Ectodermal cell (in vitro differentiated cells): Measurements from ENCODE around the gene CSRNP3.
A peak's percentile ranks its signal among the peaks of the same experiment; 100 is the strongest.

Experiments
- H3K27ac ChIP-seq: 2 replicates; pipeline ENCODE4 v1.7.0; 2013; ENCODE audit warnings: mild to moderate bottlenecking, low read depth, low read length; ENCODE audit not compliant: insufficient read depth, poor library complexity, severe bottlenecking
- H3K27me3 ChIP-seq: 2 replicates; pipeline ENCODE4 v1.7.0; 2013; ENCODE audit warnings: mild to moderate bottlenecking, low read length; ENCODE audit not compliant: insufficient read depth, control insufficient read depth, poor library complexity, severe bottlenecking
- H3K36me3 ChIP-seq: one replicate; pipeline ENCODE4 v1.7.0; 2013; ENCODE audit warnings: low read length; ENCODE audit not compliant: control insufficient read depth, insufficient read depth
- H3K4me1 ChIP-seq: one replicate; pipeline ENCODE4 v1.7.0; 2013; ENCODE audit warnings: low read length; ENCODE audit not compliant: control insufficient read depth, insufficient read depth
- H3K4me3 ChIP-seq: 2 replicates; pipeline ENCODE4 v1.7.0; 2013; ENCODE audit warnings: low read depth, low read length, control low read depth; ENCODE audit not compliant: insufficient read depth
- H3K9me3 ChIP-seq: 2 replicates; pipeline ENCODE4 v1.7.0; 2013; ENCODE audit warnings: mild to moderate bottlenecking, low read length, moderate library complexity; ENCODE audit not compliant: control insufficient read depth
- WGBS, 2 experiments: methylation state at CpG; one replicate each; pipeline ENCODE4 v1.1.7; 2013; ENCODE audit warnings: missing lambda C conversion rate in 2 of 2; 5-methylcytosine and 5-hydroxymethylcytosine counted together

CSRNP3 gene

DNA sequence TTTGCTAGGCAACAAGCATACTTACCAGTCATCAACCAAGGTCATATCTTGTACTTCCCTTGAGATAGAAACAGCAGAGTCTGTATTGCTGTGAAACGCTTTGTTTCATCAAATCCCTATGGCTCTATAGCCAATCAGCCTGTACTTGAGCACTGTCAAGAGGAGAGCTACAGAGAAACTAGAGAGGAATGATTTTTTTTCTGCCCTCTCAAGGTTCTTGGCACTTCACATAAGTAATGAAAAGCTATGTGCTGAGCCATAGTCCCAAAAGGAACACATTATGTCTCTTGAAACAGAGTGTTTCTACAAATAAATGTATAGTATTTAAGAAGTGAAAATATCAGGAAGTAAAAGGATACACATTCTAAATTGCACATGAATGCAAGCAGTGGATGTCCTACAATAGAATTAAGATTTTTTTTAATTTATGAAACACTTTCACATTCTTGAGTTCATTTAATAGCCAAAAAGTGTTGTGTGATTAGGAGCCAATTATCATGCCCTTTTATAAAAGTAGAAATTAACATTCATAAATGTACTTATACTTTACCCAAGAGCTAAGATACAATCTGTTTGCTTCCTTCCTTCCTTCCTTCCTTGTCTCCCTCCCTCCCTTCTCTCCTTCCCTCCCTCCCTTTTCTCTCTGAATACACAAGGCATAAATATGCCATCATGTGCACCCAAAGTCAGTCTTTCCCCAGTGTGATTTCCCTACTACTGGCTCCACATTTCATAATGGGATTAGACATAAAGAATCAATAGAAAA lies 131.8 kb downstream of the CSRNP3 start:
- WGBS, 2 experiments, result 89 to 100% methylated on average over 1 of the region's 1 CpG
- Histone ChIP-seq H3K27me3 (no peaks in the 10 kb centered on the region), H3K27ac (no peak overlapping the region), H3K36me3 (no peaks in the 10 kb centered on the region), H3K9me3 (no peaks in the 10 kb centered on the region), H3K4me3 (no peak overlapping the region), H3K4me1 (no peaks in the 10 kb centered on the region)

DNA sequence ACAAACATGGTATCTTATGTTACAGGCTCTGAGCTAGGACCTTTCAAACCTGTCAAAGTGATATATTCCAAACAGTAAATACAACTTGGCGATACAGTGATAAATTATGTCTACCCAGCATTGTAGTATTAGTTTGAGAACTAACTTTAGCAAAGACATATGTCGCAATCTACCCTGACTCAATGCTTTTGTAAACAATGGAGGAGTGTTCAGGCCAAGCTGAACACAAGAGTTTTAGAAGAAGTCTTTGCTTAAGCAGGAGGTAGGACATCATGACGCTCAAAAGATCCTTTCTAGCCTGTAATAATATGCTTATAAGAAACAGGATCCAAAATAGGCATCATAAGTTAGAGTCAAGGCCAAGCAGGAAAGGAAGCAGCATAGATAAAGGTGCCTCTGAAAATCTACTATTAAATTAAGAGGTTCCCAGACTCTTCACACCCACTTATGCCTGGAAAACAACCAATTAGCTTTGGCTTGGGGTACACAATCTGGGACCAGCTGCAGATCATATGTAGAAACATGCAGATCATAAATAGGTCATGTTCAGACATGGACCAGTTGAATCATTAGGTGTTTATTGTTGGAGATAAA lies 132.5 kb downstream of the CSRNP3 start:
- no peak overlapping the region for H3K4me3 ChIP-seq
- no peaks in the 10 kb centered on the region for H3K36me3 ChIP-seq
- H3K4me1 ChIP-seq, result no peaks in the 10 kb centered on the region
- 96 to 97% methylated on average over 3 of the region's 3 CpGs for WGBS, 2 experiments
- H3K9me3 ChIP-seq, result no peaks in the 10 kb centered on the region
- H3K27me3 ChIP-seq, result no peaks in the 10 kb centered on the region
- H3K27ac ChIP-seq, result no peak overlapping the region

DNA sequence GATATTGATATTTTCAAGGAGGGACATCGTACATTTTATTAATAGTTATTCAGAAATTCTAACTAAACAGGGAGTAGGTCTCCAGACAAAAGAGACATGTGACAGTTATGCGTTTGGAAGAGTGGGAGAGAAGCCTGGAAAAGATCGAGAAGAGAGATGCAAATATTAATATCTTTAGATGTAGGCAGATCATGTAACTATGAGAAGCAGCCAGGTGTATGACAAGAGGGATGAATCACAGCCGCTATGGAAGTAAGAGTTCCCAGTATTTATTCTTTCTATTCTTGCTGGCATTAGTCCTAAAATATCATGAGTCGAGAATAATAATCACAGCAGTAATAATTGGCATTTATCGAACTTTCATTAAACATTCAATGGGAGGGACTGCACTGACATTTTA lies 140.2 kb downstream of the CSRNP3 start:
- Histone ChIP-seq H3K9me3 (no peaks in the 10 kb centered on the region), H3K36me3 (no peaks in the 10 kb centered on the region), H3K27me3 (no peaks in the 10 kb centered on the region), H3K4me3 (no peak overlapping the region), H3K4me1 (no peaks in the 10 kb centered on the region), H3K27ac (peak overlapping the region; percentile 17)
- WGBS, 2 experiments, result 95 to 98% methylated on average over 5 to 6 of the region's 6 CpGs

DNA sequence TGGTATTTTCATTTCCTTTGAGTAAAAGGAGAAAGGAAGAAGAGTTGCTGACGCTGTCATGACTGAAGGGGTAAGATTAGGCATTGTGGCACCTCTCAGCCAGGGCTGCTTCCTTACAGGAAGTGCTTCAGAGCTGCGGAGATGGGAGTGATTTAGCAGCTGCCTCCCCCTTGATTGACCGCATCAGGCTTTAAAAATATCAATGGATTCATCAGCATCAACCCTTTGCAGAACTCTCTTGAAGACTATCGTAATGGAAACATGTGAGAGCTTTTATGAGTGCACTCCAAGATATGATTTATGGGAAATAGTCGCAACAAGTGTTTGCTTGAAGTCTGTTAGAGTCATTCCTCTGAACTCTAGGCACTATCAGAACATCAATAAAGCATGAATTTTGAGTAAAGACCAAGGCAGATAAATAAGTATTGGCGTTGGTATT lies 141.1 kb downstream of the CSRNP3 start:
- Histone ChIP-seq H3K9me3 (no peaks in the 10 kb centered on the region), H3K27ac (no peak overlapping the region), H3K4me3 (no peak overlapping the region), H3K36me3 (no peaks in the 10 kb centered on the region), H3K27me3 (no peaks in the 10 kb centered on the region), H3K4me1 (no peaks in the 10 kb centered on the region)
- WGBS, 2 experiments, result 62 to 67% methylated on average over 6 of the region's 6 CpGs

DNA sequence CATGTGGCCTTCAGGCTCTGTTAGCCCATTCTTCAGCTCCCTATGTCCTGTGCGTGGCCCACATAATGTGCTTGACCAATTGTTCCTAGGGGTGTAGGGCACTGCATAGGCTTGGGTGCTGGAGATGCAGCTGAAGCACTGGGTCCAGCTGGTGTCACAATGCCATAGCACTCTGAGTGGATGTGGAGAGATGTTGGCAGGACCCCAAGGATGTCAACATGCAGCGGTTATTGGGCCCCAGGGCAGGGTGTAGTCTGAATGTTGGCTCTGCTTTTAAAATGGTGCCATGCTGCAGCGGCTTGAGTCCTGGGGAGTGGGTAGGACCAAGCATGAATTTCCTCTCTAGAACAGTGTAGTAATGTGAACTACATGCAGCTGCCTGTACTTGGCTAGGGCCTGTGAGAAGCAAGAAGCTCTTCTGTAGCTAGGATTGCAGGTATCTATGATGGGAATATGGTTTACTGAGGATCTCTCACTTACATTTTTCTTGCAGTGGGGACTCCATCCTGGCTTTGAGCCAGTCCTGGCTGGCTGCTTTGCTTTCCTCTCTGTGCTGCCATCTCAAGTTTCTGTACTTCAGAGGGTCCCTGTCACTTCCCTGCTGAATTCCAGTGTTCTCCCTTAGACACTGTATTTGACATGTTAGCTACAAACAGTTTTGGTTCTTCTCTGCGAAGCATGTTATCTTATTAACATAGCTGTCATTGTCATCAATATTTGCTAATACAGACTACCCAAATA lies 148.4 kb downstream of the CSRNP3 start:
- Histone ChIP-seq H3K4me3 (no peak overlapping the region), H3K27ac (no peak overlapping the region)

DNA sequence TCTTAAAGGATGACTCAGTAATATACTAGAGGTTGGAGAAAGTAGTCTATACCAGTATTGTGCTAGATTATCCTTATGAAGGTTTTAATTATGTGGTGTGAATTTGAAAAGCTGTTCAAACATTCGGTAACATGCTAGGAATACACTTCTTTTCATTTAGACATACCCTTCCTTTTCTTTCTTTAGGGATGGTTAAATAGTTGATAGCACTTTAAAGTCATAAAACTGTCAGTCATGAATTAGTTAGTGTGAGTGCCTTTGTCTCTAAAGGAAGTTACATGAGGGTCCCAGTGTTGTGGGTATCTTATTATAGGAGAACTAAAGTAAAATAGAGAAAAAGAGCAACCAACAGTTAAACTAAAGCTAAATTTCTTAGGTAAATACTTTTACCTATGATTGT lies 149.3 kb downstream of the CSRNP3 start:
- Histone ChIP-seq H3K4me1 (peaks cover 7% of the 10 kb centered on the region), H3K27me3 (no peaks in the 10 kb centered on the region), H3K4me3 (no peak overlapping the region), H3K9me3 (no peaks in the 10 kb centered on the region), H3K36me3 (peaks cover 7% of the 10 kb centered on the region), H3K27ac (no peak overlapping the region)
- no CpG with 5 or more reads among the region's 1 CpG for WGBS, 2 experiments

More for the DNA sequence above, 148.4 kb downstream of the CSRNP3 start:
- H3K4me1 ChIP-seq, result no peaks in the 10 kb centered on the region
- H3K36me3 ChIP-seq, result peaks cover 7% of the 10 kb centered on the region
- 91 to 95% methylated on average over 4 of the region's 4 CpGs for WGBS, 2 experiments
- H3K27me3 ChIP-seq, result no peaks in the 10 kb centered on the region
- H3K9me3 ChIP-seq, result no peaks in the 10 kb centered on the region

DNA sequence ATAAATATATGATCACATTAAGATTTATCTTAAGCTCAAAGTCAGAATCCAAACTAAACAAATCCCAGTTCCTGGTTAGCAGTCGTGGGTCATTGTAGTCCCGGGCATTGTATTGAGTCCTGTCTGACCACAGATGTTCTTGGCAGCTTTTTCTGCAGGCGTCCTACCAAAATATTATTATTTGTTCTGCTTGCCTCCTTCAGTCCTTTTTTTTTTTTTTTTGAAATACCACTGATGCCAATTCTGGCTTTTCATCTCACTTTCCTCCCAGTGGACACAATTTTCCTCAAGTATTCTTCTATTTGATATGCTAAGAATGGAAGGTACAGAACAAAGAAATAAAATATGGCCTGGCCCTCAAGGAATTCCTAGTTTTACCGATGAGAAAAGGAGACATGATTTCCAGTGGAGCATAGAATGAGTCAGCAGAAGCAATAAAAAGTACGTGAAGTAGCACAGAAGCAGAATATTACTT lies 151.6 kb downstream of the CSRNP3 start:
- Histone ChIP-seq H3K4me3 (no peak overlapping the region), H3K9me3 (no peaks in the 10 kb centered on the region), H3K27ac (no peak overlapping the region), H3K36me3 (peaks cover 7% of the 10 kb centered on the region), H3K27me3 (no peaks in the 10 kb centered on the region), H3K4me1 (peaks cover 21% of the 10 kb centered on the region)
- 85 to 87% methylated on average over 5 of the region's 5 CpGs for WGBS, 2 experiments

DNA sequence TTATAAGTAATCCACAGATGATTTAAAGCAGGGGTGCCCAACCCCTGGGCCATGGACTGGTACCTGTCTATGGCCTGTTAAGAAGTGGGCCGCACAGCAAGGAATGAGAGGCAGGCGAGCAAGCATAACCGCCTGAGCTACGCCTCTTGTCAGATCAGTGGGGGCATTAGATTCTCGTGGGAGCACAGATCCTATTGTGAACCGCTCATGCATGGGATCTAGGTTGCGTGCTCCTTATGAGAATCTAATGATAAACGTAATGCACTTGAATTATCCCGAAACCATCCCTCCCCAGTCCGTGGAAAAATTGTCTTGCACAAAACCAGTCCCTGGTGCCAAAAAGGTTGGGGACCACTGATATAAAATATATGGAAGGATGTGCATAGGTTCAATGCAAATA lies 153.7 kb downstream of the CSRNP3 start:
- H3K27me3 ChIP-seq, result no peaks in the 10 kb centered on the region
- 88 to 92% methylated on average over 10 of the region's 10 CpGs for WGBS, 2 experiments
- peaks cover 26% of the 10 kb centered on the region for H3K4me1 ChIP-seq
- H3K27ac ChIP-seq, result no peak overlapping the region
- H3K9me3 ChIP-seq, result no peaks in the 10 kb centered on the region
- no peaks in the 10 kb centered on the region for H3K36me3 ChIP-seq
- H3K4me3 ChIP-seq, result no peak overlapping the region

DNA sequence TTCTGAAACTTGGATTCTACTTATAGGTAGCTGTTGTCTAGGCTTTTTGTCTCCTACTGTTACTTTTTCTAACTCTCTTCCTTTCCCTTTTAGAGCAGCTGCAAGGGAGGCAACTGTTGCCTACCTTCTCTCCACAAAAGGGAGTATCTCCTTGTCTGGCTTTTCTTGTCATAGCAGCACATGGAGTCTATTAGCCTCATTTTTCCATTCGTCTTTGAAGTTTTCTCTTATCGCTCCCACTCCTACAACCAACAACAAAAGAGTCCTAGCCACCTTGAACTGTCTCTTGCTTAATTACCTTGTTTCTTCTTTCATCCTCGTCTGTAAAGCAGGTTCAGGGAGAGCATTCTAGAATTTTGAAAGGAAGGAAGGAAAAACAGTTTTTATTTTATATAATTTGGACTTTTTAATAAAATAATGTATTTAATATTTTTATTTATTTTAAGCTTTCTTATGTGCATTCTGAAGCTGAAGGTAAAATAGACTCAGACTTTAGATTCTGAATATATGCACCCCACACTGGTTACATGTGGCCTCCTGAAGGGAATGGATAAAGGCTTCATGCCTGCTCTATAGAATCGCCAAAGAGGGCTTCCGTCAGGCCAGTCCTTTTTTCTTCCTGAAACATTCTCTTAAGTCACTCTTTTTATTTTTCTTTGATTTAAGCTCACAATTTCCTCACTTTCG lies 154.4 kb downstream of the CSRNP3 start:
- peaks cover 26% of the 10 kb centered on the region for H3K4me1 ChIP-seq
- peak overlapping the region; percentile 81 for H3K27ac ChIP-seq
- H3K9me3 ChIP-seq, result no peaks in the 10 kb centered on the region
- WGBS, 2 experiments, result 43 to 51% methylated on average over 5 of the region's 6 CpGs
- no peaks in the 10 kb centered on the region for H3K36me3 ChIP-seq
- no peaks in the 10 kb centered on the region for H3K27me3 ChIP-seq
- H3K4me3 ChIP-seq, result no peak overlapping the region

DNA sequence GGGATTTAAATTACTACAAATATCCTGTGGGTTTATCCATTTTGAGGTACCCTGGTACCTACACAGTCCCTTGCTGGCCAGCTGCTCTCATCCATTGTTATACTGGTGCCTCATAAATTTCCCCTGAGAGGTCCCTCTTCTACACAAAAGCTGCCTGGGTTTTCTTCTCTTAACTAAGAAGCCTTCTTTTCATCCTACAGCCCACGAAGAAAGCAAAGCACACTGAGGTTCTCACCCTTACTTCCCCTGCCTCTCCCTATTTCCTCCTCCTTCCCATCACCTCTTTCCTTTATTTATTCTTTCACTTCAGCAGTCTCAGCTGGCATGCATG lies 154.9 kb downstream of the CSRNP3 start:
- H3K4me1 ChIP-seq, result peaks cover 29% of the 10 kb centered on the region
- peak overlapping the region; percentile 81 for H3K27ac ChIP-seq
- WGBS, 2 experiments, result 0 to 3% methylated on average over 1 of the region's 1 CpG

More for the DNA sequence above, 154.9 kb downstream of the CSRNP3 start:
- H3K4me3 ChIP-seq, result no peak overlapping the region
- H3K9me3 ChIP-seq, result no peaks in the 10 kb centered on the region
- H3K36me3 ChIP-seq, result no peaks in the 10 kb centered on the region
- no peaks in the 10 kb centered on the region for H3K27me3 ChIP-seq
